IMR-90 (cell line): Measurements from ENCODE around the gene DDA1. TPM values are rescaled to one million over a fixed set of nuclear protein-coding genes. Genes with fewer than 3 reads are reported as not detected.
A peak's percentile ranks its signal among the peaks of the same experiment; 100 is the strongest.

ENCODE experiments used
- ATAC-seq: fragments of 200-7000 bp; cut with Tn5 transposase; 2 replicates; pipeline ENCODE4 v1.9.1; 2020; ENCODE audit warnings: low read depth, mild to moderate bottlenecking, moderate library complexity
- BruUV-seq: library from RNA; stranded (reverse); fragments of 400-500 nt; replicated peaks from 2 replicates; lab custom pipeline; 2021; lab: Mats Ljungman, UMichigan
- CTCF ChIA-PET: fragments of 300-600 bp; formaldehyde crosslinking; extraction: SDS; loops from one replicate; lab custom pipeline; 2021; ENCODE audit warnings: antibody characterized with exemption; lab: Yijun Ruan, JAX
- POLR2A ChIA-PET: fragments of 300-600 bp; sonication (Branson Sonifier 250); formaldehyde crosslinking; loops from one replicate; lab custom pipeline; 2022; ENCODE audit warnings: antibody characterized with exemption; ENCODE audit not compliant: unreplicated experiment; lab: Charles Lee
- DNase-seq: peaks from one replicate; pipeline ENCODE4 v3.0.0; 2013
- H2AFZ ChIP-seq: replicated peaks from 2 replicates; pipeline ENCODE3; 2013; ENCODE audit warnings: low read length, mild to moderate bottlenecking; ENCODE audit not compliant: poor library complexity
- H2AK5ac ChIP-seq: 2 replicates; pipeline ENCODE4 v1.6.1; 2013; ENCODE audit warnings: low read depth, low read length, inconsistent platforms
- H2AK9ac ChIP-seq: replicated peaks from 2 replicates; pipeline ENCODE3; 2013; ENCODE audit warnings: mild to moderate bottlenecking, low read depth, low read length, moderate library complexity; ENCODE audit not compliant: poor library complexity
- H2BK120ac ChIP-seq: 2 replicates; pipeline ENCODE4 v1.6.1; 2013; ENCODE audit warnings: low read depth, low read length, inconsistent platforms
- H2BK15ac ChIP-seq: 3 replicates; pipeline ENCODE4 v1.6.1; 2013; ENCODE audit warnings: low read depth, low read length, inconsistent platforms
- H2BK20ac ChIP-seq: 2 replicates; pipeline ENCODE4 v1.6.1; 2013; ENCODE audit warnings: low read depth, mild to moderate bottlenecking, inconsistent platforms, low read length, moderate library complexity
- H2BK5ac ChIP-seq: 2 replicates; pipeline ENCODE4 v1.6.1; 2013; ENCODE audit warnings: mild to moderate bottlenecking, low read depth, low read length, inconsistent platforms; ENCODE audit not compliant: poor library complexity, severe bottlenecking
- H3K14ac ChIP-seq: replicated peaks from 2 replicates; pipeline ENCODE4 v1.6.1; 2013; ENCODE audit warnings: low read depth, low read length, inconsistent platforms
- H3K18ac ChIP-seq: 2 replicates; pipeline ENCODE4 v1.6.1; 2013; ENCODE audit warnings: low read depth, low read length, control low read depth
- H3K23ac ChIP-seq: 2 replicates; pipeline ENCODE4 v1.6.1; 2013; ENCODE audit warnings: low read depth, low read length, inconsistent platforms
- H3K27ac ChIP-seq: 2 replicates; pipeline ENCODE4 v1.5.1; 2013; ENCODE audit warnings: mild to moderate bottlenecking, control low read depth, low read length; ENCODE audit not compliant: insufficient read depth
- H3K27me3 ChIP-seq: 2 replicates; pipeline ENCODE4 v1.6.1; 2013; ENCODE audit warnings: low read length; ENCODE audit not compliant: control insufficient read depth, insufficient read depth
- H3K36me3 ChIP-seq: 2 replicates; pipeline ENCODE4 v1.6.1; 2013; ENCODE audit warnings: low read length, mixed read lengths; ENCODE audit not compliant: control insufficient read depth, insufficient read depth
- H3K4ac ChIP-seq: 2 replicates; pipeline ENCODE4 v1.6.1; 2013; ENCODE audit warnings: low read depth, low read length, inconsistent platforms
- H3K4me1 ChIP-seq: 2 replicates; pipeline ENCODE4 v1.6.1; 2013; ENCODE audit warnings: low read length, mixed read lengths; ENCODE audit not compliant: control insufficient read depth, insufficient read depth
- H3K4me2 ChIP-seq: 2 replicates; pipeline ENCODE4 v1.6.1; 2013; ENCODE audit warnings: low read depth, mild to moderate bottlenecking, control low read depth, low read length, moderate library complexity
- H3K4me3 ChIP-seq: 2 replicates; pipeline ENCODE4 v1.5.1; 2013; ENCODE audit warnings: low read depth, mild to moderate bottlenecking, control low read depth, low read length, moderate library complexity; ENCODE audit not compliant: insufficient read depth
- H3K56ac ChIP-seq: 2 replicates; pipeline ENCODE4 v1.6.1; 2013; ENCODE audit warnings: low read length, inconsistent platforms; ENCODE audit not compliant: insufficient read depth; ENCODE audit errors: extremely low read depth
- H3K79me1 ChIP-seq, 2 experiments: 2 replicates each; pipeline ENCODE4 v1.6.1; 2013; ENCODE audit warnings: low read length in 2 of 2, inconsistent platforms in 1 of 2, low read depth in 1 of 2
- H3K9ac ChIP-seq: 2 replicates; pipeline ENCODE4 v1.6.1; 2013; ENCODE audit warnings: low read depth, low read length, control low read depth
- H3K9me1 ChIP-seq: 2 replicates; pipeline ENCODE4 v1.6.1; 2013; ENCODE audit warnings: low read length, inconsistent platforms; ENCODE audit not compliant: insufficient read depth
- H3K9me3 ChIP-seq: 2 replicates; pipeline ENCODE4 v1.6.1; 2013; ENCODE audit warnings: low read length; ENCODE audit not compliant: control insufficient read depth, insufficient read depth
- H4K20me1 ChIP-seq: 2 replicates; pipeline ENCODE4 v1.6.1; 2013; ENCODE audit warnings: low read length, inconsistent platforms; ENCODE audit not compliant: insufficient read depth
- H4K5ac ChIP-seq: 2 replicates; pipeline ENCODE4 v1.6.1; 2013; ENCODE audit warnings: mild to moderate bottlenecking, low read depth, low read length, control low read depth
- H4K8ac ChIP-seq, 2 experiments: 2 replicates each; pipeline ENCODE4 v1.6.1; 2013; ENCODE audit warnings: low read depth in 2 of 2, low read length in 2 of 2, control low read depth in 1 of 2, inconsistent platforms in 1 of 2
- H4K91ac ChIP-seq: 2 replicates; pipeline ENCODE4 v1.6.1; 2013; ENCODE audit warnings: low read depth, low read length, inconsistent platforms; ENCODE audit not compliant: insufficient read depth
- BHLHE40 ChIP-seq: fragments of 150-350 bp; IDR thresholded peaks from 2 replicates; pipeline ENCODE4 v1.6.1; 2016; ENCODE audit warnings: mild to moderate bottlenecking, low read depth, low read length
- CEBPB ChIP-seq: IDR thresholded peaks from 2 replicates; pipeline ENCODE4 v1.6.1; 2012; ENCODE audit warnings: low read depth, low read length, improper control_type of control experiment
- FOS ChIP-seq: fragments of 150-350 bp; IDR thresholded peaks from 2 replicates; pipeline ENCODE4 v1.6.1; 2016; ENCODE audit warnings: low read depth, low read length
- MAZ ChIP-seq: IDR thresholded peaks from 2 replicates; pipeline ENCODE4 v1.6.1; 2012; ENCODE audit warnings: low read depth, mild to moderate bottlenecking, low read length, improper control_type of control experiment, moderate library complexity, borderline replicate concordance
- MXI1 ChIP-seq: IDR thresholded peaks from 2 replicates; pipeline ENCODE4 v1.6.1; 2012; ENCODE audit warnings: low read depth, mild to moderate bottlenecking, low read length, moderate library complexity, borderline replicate concordance
- NFE2L2 ChIP-seq: fragments of 150-350 bp; IDR thresholded peaks from 2 replicates; pipeline ENCODE4 v1.6.1; 2016; ENCODE audit warnings: low read depth, mild to moderate bottlenecking, low read length
- POLR2A ChIP-seq: IDR thresholded peaks from 2 replicates; pipeline ENCODE4 v1.6.1; 2012; ENCODE audit warnings: mild to moderate bottlenecking, low read depth, low read length
- RAD21 ChIP-seq: IDR thresholded peaks from 2 replicates; pipeline ENCODE4 v1.6.1; 2012; ENCODE audit warnings: low read length, improper control_type of control experiment
- RCOR1 ChIP-seq: IDR thresholded peaks from 2 replicates; pipeline ENCODE4 v1.6.1; 2012; ENCODE audit warnings: mild to moderate bottlenecking, low read length, improper control_type of control experiment; ENCODE audit not compliant: insufficient replicate concordance
- RFX5 ChIP-seq: IDR thresholded peaks from 2 replicates; pipeline ENCODE4 v1.8.0; 2012; ENCODE audit warnings: low read depth, mild to moderate bottlenecking, low read length, moderate library complexity
- USF2 ChIP-seq: fragments of 150-350 bp; IDR thresholded peaks from 2 replicates; pipeline ENCODE4 v1.6.1; 2017; ENCODE audit warnings: mild to moderate bottlenecking, antibody characterized with exemption, low read length, low read depth
- WGBS, 2 experiments: methylation state at CpG; one replicate each; pipeline versions ENCODE4 v1.1.5 to v1.1.7; 2013; ENCODE audit warnings: missing lambda C conversion rate in 2 of 2; ENCODE audit not compliant: insufficient read length in 1 of 2; ENCODE audit errors: extremely low coverage in 2 of 2; 5-methylcytosine and 5-hydroxymethylcytosine counted together
- dilution Hi-C: fragments of 300-500 bp; cut with HindIII; formaldehyde crosslinking; loops from one replicate; pipeline ENCODE4 v1.14.3; 2018; ENCODE audit warnings: low sequenced_read_pairs; ENCODE audit not compliant: unreplicated experiment
- in situ Hi-C: fragments of 300-500 bp; cut with MboI; formaldehyde crosslinking; loops from 3 replicates; pipeline ENCODE4 v1.14.3; 2019; ENCODE audit warnings: low sequenced_read_pairs, inconsistent platforms, mixed read lengths
- intact Hi-C: fragments of 100-400 bp; cut with micrococcal nuclease; formaldehyde crosslinking; loops from 2 replicates; pipeline ENCODE4 v1.10.0; 2022
- polyA plus RNA-seq, 3 experiments: library from polyadenylated mRNA; depleted of rRNA; stranded (reverse); fragments of >200 nt; gene quantifications; 2 replicates each; pipeline ENCODE4 v1.2.3, GENCODE V29; 2012; ENCODE audit warnings: low replicate concordance in 1 of 3
- total RNA-seq: library from RNA; depleted of rRNA; stranded (reverse); fragments of >200 nt; gene quantifications from 2 replicates; pipeline ENCODE4 v1.2.3, GENCODE V29; 2012

The DDA1 gene
- total and polyA plus RNA-seq, 2 of the 4 experiments (the other 2 are of a cell fraction) = 33.7 to 87.2 TPM

- POLR2A ChIA-PET = no interaction called here
- in situ Hi-C loops = no loop called here
Measured at GRCh38 chr19:17264641-17264979, 44.8 kb upstream of the DDA1 start, which contains the start of gene USHBP1. TSS of gene USHBP1 (minus strand) at chr19:17264745. CDS start at chr19:17264299, 446 bp downstream.

More at GRCh38 chr19:17264641-17264979, 44.8 kb upstream of the DDA1 start, which contains the start of gene USHBP1:
- Histone ChIP-seq H3K36me3 (peaks cover 3% of the 10 kb centered on the region; the same call in 1 of the 2 replicates), H3K56ac (no peak within 1 kb of the TSS), H2BK120ac (no peak within 1 kb of the TSS), H3K79me1 (peaks cover 0 to 18% of the 10 kb centered on the region in 2 experiments; a peak in 2 of 4 replicates), H3K9ac (no peak within 1 kb of the TSS), H3K4me2 (no peak within 1 kb of the TSS), H3K4ac (no peak within 1 kb of the TSS), H2BK5ac (no peak within 1 kb of the TSS), H3K27ac (no peak within 1 kb of the TSS), H2BK20ac (no peak within 1 kb of the TSS), H3K9me3 (peaks cover 3% of the 10 kb centered on the region), H2BK15ac (no peak within 1 kb of the TSS), H2AK9ac (peak within 1 kb of the TSS; percentile 1), H3K4me1 (no peaks in the 10 kb centered on the region; the same call in 1 of the 2 replicates), H4K8ac (no peak within 1 kb of the TSS), H2AFZ (no peak within 1 kb of the TSS), H3K4me3 (no peak within 1 kb of the TSS), H3K14ac (no peak within 1 kb of the TSS), H4K5ac (no peak within 1 kb of the TSS), H2AK5ac (no peak within 1 kb of the TSS), H3K9me1 (peaks cover 4% of the 10 kb centered on the region), H3K23ac (no peak within 1 kb of the TSS), H3K27me3 (no peaks in the 10 kb centered on the region), H4K91ac (no peak within 1 kb of the TSS), H3K18ac (no peak within 1 kb of the TSS), H4K20me1 (0 out of 2 replicates have a peak, but pooled peaks cover 4% of the 10 kb centered on the region)
- CTCF ChIA-PET = no interaction called here
- DNase-seq (no peak), ATAC-seq (no peak)
- no peak for TF ChIP-seq RCOR1
- TF ChIP-seq BHLHE40 = no peak
- TF ChIP-seq MAZ = no peak
- no peak for TF ChIP-seq RAD21
- no peak for TF ChIP-seq RFX5
- no peak for TF ChIP-seq POLR2A
- TF ChIP-seq NFE2L2 = no peak
- no peak for TF ChIP-seq CEBPB
- no peak for TF ChIP-seq USF2
- no peak for TF ChIP-seq FOS
- TF ChIP-seq MXI1 = no peak
- intact Hi-C loops (no loop called here), dilution Hi-C loops (no loop called here)
- WGBS, 2 experiments = 50% methylated on average over 2 of the region's 5 CpGs; no CpG with 5 or more reads in 1 of the 2 experiments
- BruUV-seq = no TSS peak
